Measurements from ENCODE around the gene CDC7. TPM values are rescaled to one million over a fixed set of nuclear protein-coding genes. Genes with fewer than 3 reads are reported as not detected.

The CDC7 gene
- polyA plus RNA-seq, 2 of the 4 experiments (the other 2 are of a cell fraction) = 10.1 to 16.8 TPM

- Histone ChIP-seq H3K4me3 (no peak overlapping the region), H3K4me1 (peaks cover 15% of the 10 kb centered on the region), H3K27ac (peak overlapping the region in 1 of 2 experiments; percentile 49; a peak in 1 of 6 replicates), H3K9me3 (no peaks in the 10 kb centered on the region), H3K4me2 (peak overlapping the region; percentile 80)
- DNase-seq (ENCODE audit: low read depth in 1 of 2, low spot score in 1 of 2) (peak in 1 of 2 experiments; percentile 5), FAIRE-seq (no peak), ATAC-seq (no peak)
- TF ChIP-seq MYC (IDR thresholded peaks at IDR 0.05; ENCODE audit: borderline replicate concordance, low read length) (no peak), RAD21 (conservative IDR thresholded peaks at IDR 0.05 in 1 of 2, IDR thresholded peaks at IDR 0.05 in 1 of 2) (0 out of 5 replicates have a peak, but pooled peaks of 1 of the 2 experiments have one; percentile 12)
- ChIA-PET CTCF (no interaction called here), POLR2A (no interaction called here)
- 77% methylated on average over 2 of the region's 2 CpGs for WGBS (ENCODE audit: missing lambda C conversion rate)
Measured at GRCh38 chr1:91502672-91503184, 2.1 kb downstream of the CDC7 start.

GRCh38 chr1:91503332-91503900 lies 2.8 kb downstream of the CDC7 start:
- no peak for FAIRE-seq
- Histone ChIP-seq H3K27ac (no peak overlapping the region), H3K4me2 (peak overlapping the region; percentile 80; the same call in 2 of the 3 replicates), H3K9me3 (no peaks in the 10 kb centered on the region), H3K4me3 (no peak overlapping the region), H3K4me1 (peaks cover 15% of the 10 kb centered on the region)
- DNase-seq (ENCODE audit: low read depth in 1 of 2, low spot score in 1 of 2) = no peak
- CTCF ChIA-PET = interaction anchor here (1.0 to 1.5 kb wide), 2 partner anchors 424 to 494 kb away, joined by 3 read pairs; no protein-coding TSS in a partner anchor
- TF ChIP-seq CTCF (IDR thresholded peaks at IDR 0.05) (no peak), ZFP36 (IDR thresholded peaks at IDR 0.05; ENCODE audit: borderline replicate concordance, partially characterized antibody) (no peak), RCOR1 (IDR thresholded peaks at IDR 0.05; ENCODE audit: low read depth, low read length) (no peak), POLR2A (IDR thresholded peaks at IDR 0.05; ENCODE audit: low read length) (no peak), FOXS1 (CRISPR knock-in tag; IDR thresholded peaks at IDR 0.05) (no peak), SMC3 (IDR thresholded peaks at IDR 0.05) (no peak), TP53 (CRISPR knock-in tag; IDR thresholded peaks at IDR 0.05) (no peak), GATA3 (IDR thresholded peaks at IDR 0.05; ENCODE audit: borderline replicate concordance) (no peak), PHF8 (IDR thresholded peaks at IDR 0.05; ENCODE audit: borderline replicate concordance, low read depth) (no peak), BHLHE40 (IDR thresholded peaks at IDR 0.05; ENCODE audit: low read depth, low read length) (no peak), CBX2 (IDR thresholded peaks at IDR 0.05; ENCODE audit: borderline replicate concordance, low read depth) (no peak), RARB (CRISPR knock-in tag; IDR thresholded peaks at IDR 0.05) (no peak), POLR2AphosphoS2 (conservative IDR thresholded peaks at IDR 0.05; ENCODE audit: low read length) (no peak), HEYL (CRISPR knock-in tag; IDR thresholded peaks at IDR 0.05) (no peak), KDM5A (IDR thresholded peaks at IDR 0.05) (no peak), USF2 (IDR thresholded peaks at IDR 0.05) (no peak), JUN (IDR thresholded peaks at IDR 0.05) (no peak), JUNB (IDR thresholded peaks at IDR 0.05) (no peak)
- POLR2A ChIA-PET = no interaction called here
- no peak for ATAC-seq

GRCh38 chr1:91503975-91504530 lies 3.4 kb downstream of the CDC7 start:
- no peak for DNase-seq (ENCODE audit: low read depth in 1 of 2, low spot score in 1 of 2)
- TF ChIP-seq TFCP2L1 (CRISPR knock-in tag; IDR thresholded peaks at IDR 0.05) (no peak), ESRRA (IDR thresholded peaks at IDR 0.05; ENCODE audit: borderline replicate concordance, low read length) (no peak), E2F6 (IDR thresholded peaks at IDR 0.05; ENCODE audit: borderline replicate concordance, low read depth) (no peak), HES2 (IDR thresholded peaks at IDR 0.05) (no peak), FOXS1 (CRISPR knock-in tag; IDR thresholded peaks at IDR 0.05) (no peak), HOXB13 (CRISPR knock-in tag; IDR thresholded peaks at IDR 0.05; ENCODE audit: low read depth) (no peak), POLR2AphosphoS2 (conservative IDR thresholded peaks at IDR 0.05; ENCODE audit: low read length) (no peak), JUN (IDR thresholded peaks at IDR 0.05) (no peak), FOSB (CRISPR knock-in tag; IDR thresholded peaks at IDR 0.05) (no peak), MAZ (IDR thresholded peaks at IDR 0.05; ENCODE audit: borderline replicate concordance, low read depth, low read length) (no peak), RAD21 (conservative IDR thresholded peaks at IDR 0.05 in 1 of 2, IDR thresholded peaks at IDR 0.05 in 1 of 2) (no peak)
- Histone ChIP-seq H3K4me2 (no peak overlapping the region), H3K4me3 (no peak overlapping the region), H3K27ac (no peak overlapping the region), H3K9me3 (no peaks in the 10 kb centered on the region), H3K4me1 (peaks cover 15% of the 10 kb centered on the region)
- FAIRE-seq = no peak
- ATAC-seq = no peak
- WGBS (ENCODE audit: missing lambda C conversion rate) = 100% methylated on average over 1 of the region's 1 CpG
- ChIA-PET CTCF (interaction anchor here (0.8 to 1.5 kb wide), 3 partner anchors 26 to 494 kb away, joined by 3 to 4 read pairs (median 3); no protein-coding TSS in a partner anchor), POLR2A (no interaction called here)

All from A549 (cell line).